Measurements from ENCODE around the gene DBN1.

- TF ChIP-seq PTRF (tag; IDR thresholded peaks at IDR 0.05) (no peak), ZNF133 (CRISPR knock-in tag; IDR thresholded peaks at IDR 0.05) (no peak), SIX5 (IDR thresholded peaks at IDR 0.05; ENCODE audit: borderline replicate concordance in 1 of 2, insufficient read depth in 1 of 2, low read depth in 1 of 2, low read length in 2 of 2) (no peak)
Observed at GRCh38 chr5:177450667-177451424, 22.6 kb downstream of the DBN1 start.

Measured in K562 (cell line).